ENCODE data around the gene MRPS35. TPM values are rescaled to one million over a fixed set of nuclear protein-coding genes. Genes with fewer than 3 reads are reported as not detected.

The MRPS35 gene
- total and polyA plus RNA-seq, 4 donors: 21.8 to 48.7 (median 32.7) TPM

DNA sequence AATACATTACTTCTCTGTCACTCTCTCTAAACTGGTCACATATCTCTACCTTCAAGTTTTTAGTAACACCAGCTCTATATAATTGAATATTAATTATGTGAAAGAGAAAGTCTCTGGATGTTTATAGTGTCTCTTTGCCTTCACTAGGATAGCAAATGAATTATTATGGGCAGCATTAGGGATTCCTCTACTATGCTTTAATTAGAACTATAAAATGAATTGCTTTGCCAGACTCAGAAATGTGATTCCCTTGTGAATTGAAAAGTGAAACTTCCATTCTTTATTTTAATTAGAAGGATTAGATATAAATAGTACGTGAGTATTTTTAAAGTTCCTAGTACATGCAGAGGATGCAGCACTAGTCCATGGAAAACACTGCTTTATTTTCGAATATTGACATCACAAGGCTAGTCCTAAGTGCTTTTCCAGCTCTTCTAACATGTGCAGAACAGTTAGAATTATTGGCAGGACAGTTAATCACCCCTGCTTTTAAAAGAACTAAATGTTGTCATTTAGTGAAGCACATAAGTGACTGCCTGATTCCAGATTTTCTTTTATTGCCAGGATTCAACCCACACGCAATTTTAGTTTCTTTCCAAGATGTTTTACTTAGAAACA, 37.4 kb upstream of the MRPS35 start:
- no peaks in the 10 kb centered on the region for H3K9me3 ChIP-seq (ENCODE audit: control insufficient read depth in 4 of 4, insufficient read depth in 3 of 4, low read length in 3 of 4)
- no peaks in the 10 kb centered on the region for H3K27me3 ChIP-seq (ENCODE audit: control insufficient read depth in 3 of 3, insufficient read depth in 3 of 3, low read length in 2 of 3)
- H3K9ac ChIP-seq (ENCODE audit: insufficient read depth in 1 of 2, low read length in 2 of 2): no peak overlapping the region
- WGBS, 2 donors: 66 to 82% methylated on average over 3 of the region's 3 CpGs
- no peak for TF ChIP-seq CTCF (IDR thresholded peaks at IDR 0.05; ENCODE audit: control extremely low read depth, extremely low read depth)
- peaks cover 16 to 36% (median 22%) of the 10 kb centered on the region in 4 donors for H3K36me3 ChIP-seq (ENCODE audit: control insufficient read depth in 4 of 4, insufficient read depth in 4 of 4, low read length in 4 of 4)
- no peak overlapping the region for H3K4me3 ChIP-seq
- DNase-seq (peak in 2 of 3 donors; percentile 7 to 21), ATAC-seq (ENCODE audit: insufficient read depth, low FRiP score) (no peak)
- no peak overlapping the region for H3K27ac ChIP-seq (ENCODE audit: low read depth in 1 of 2, low read length in 1 of 2)
- peaks cover 0 to 13% (median 0%) of the 10 kb centered on the region in 5 donors for H3K4me1 ChIP-seq (ENCODE audit: control insufficient read depth in 5 of 5, insufficient read depth in 5 of 5, low read length in 5 of 5)

- Histone ChIP-seq H3K4me3 (no peak overlapping the region), H3K4me1 (ENCODE audit: control insufficient read depth in 5 of 5, insufficient read depth in 5 of 5, low read length in 5 of 5) (peaks cover 0 to 13% (median 0%) of the 10 kb centered on the region in 5 donors), H3K36me3 (ENCODE audit: control insufficient read depth in 4 of 4, insufficient read depth in 4 of 4, low read length in 4 of 4) (peaks cover 19 to 37% (median 28%) of the 10 kb centered on the region in 4 donors), H3K27me3 (ENCODE audit: control insufficient read depth in 3 of 3, insufficient read depth in 3 of 3, low read length in 2 of 3) (no peaks in the 10 kb centered on the region), H3K27ac (ENCODE audit: low read depth in 1 of 2, low read length in 1 of 2) (no peak overlapping the region), H3K9me3 (ENCODE audit: control insufficient read depth in 4 of 4, insufficient read depth in 3 of 4, low read length in 3 of 4) (peaks cover 0 to 1% (median 0%) of the 10 kb centered on the region in 4 donors), H3K9ac (ENCODE audit: insufficient read depth in 1 of 2, low read length in 2 of 2) (no peak overlapping the region)
- DNase-seq: no peak
- ATAC-seq (ENCODE audit: insufficient read depth, low FRiP score): no peak
- no peak for TF ChIP-seq CTCF (IDR thresholded peaks at IDR 0.05; ENCODE audit: control extremely low read depth, extremely low read depth)
- WGBS, 2 donors: 73 to 75% methylated on average over 2 of the region's 2 CpGs
These were observed 35.6 kb upstream of the MRPS35 start for GRCh38 chr12:27674989-27675388.

DNA sequence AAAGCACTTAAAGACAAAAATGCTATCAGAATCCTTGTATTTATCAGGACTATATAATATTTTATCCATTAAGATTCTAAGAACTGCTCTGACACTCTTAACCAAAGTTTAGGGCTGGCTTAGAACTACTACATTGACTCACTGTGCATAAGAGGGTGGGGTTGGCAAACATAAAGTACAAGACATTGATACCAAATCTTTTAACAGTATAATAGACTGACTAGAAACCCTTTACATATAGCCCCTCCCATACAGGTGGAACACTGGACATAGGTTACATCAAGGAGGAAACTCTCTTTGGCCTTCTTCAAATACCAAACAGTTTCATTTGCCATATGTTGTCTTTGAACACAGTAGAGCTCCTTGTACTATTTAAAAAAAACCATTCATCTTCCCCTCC, 30.0 kb upstream of the MRPS35 start:
- no peak for TF ChIP-seq CTCF (IDR thresholded peaks at IDR 0.05; ENCODE audit: control extremely low read depth, extremely low read depth)
- no peak overlapping the region for H3K9ac ChIP-seq (ENCODE audit: insufficient read depth in 1 of 2, low read length in 2 of 2)
- DNase-seq (no peak), ATAC-seq (ENCODE audit: insufficient read depth, low FRiP score) (no peak)
- no peaks in the 10 kb centered on the region for H3K27me3 ChIP-seq (ENCODE audit: control insufficient read depth in 3 of 3, insufficient read depth in 3 of 3, low read length in 2 of 3)
- peaks cover 19 to 53% (median 39%) of the 10 kb centered on the region in 4 donors for H3K36me3 ChIP-seq (ENCODE audit: control insufficient read depth in 4 of 4, insufficient read depth in 4 of 4, low read length in 4 of 4)
- no peaks in the 10 kb centered on the region for H3K4me1 ChIP-seq (ENCODE audit: control insufficient read depth in 5 of 5, insufficient read depth in 5 of 5, low read length in 5 of 5)
- H3K4me3 ChIP-seq: no peak overlapping the region
- no peak overlapping the region for H3K27ac ChIP-seq (ENCODE audit: low read depth in 1 of 2, low read length in 1 of 2)
- H3K9me3 ChIP-seq (ENCODE audit: control insufficient read depth in 4 of 4, insufficient read depth in 3 of 4, low read length in 3 of 4): peaks cover 0 to 2% (median 0%) of the 10 kb centered on the region in 4 donors

GRCh38 chr12:27682534-27682933, 28.1 kb upstream of the MRPS35 start:
- peaks cover 17 to 50% (median 34%) of the 10 kb centered on the region in 4 donors for H3K36me3 ChIP-seq (ENCODE audit: control insufficient read depth in 4 of 4, insufficient read depth in 4 of 4, low read length in 4 of 4)
- H3K9me3 ChIP-seq (ENCODE audit: control insufficient read depth in 4 of 4, insufficient read depth in 3 of 4, low read length in 3 of 4): peaks cover 0 to 2% (median 0%) of the 10 kb centered on the region in 4 donors
- no peak overlapping the region for H3K27ac ChIP-seq (ENCODE audit: low read depth in 1 of 2, low read length in 1 of 2)
- TF ChIP-seq CTCF (IDR thresholded peaks at IDR 0.05; ENCODE audit: control extremely low read depth, extremely low read depth): no peak
- H3K9ac ChIP-seq (ENCODE audit: insufficient read depth in 1 of 2, low read length in 2 of 2): no peak overlapping the region
- no peak for DNase-seq
- H3K27me3 ChIP-seq (ENCODE audit: control insufficient read depth in 3 of 3, insufficient read depth in 3 of 3, low read length in 2 of 3): no peaks in the 10 kb centered on the region
- no peak for ATAC-seq (ENCODE audit: insufficient read depth, low FRiP score)
- H3K4me3 ChIP-seq: no peak overlapping the region
- no peaks in the 10 kb centered on the region for H3K4me1 ChIP-seq (ENCODE audit: control insufficient read depth in 5 of 5, insufficient read depth in 5 of 5, low read length in 5 of 5)
- 95 to 98% methylated on average over 2 of the region's 2 CpGs for WGBS, 2 donors
